ENCODE data around the gene NXN.

DNA sequence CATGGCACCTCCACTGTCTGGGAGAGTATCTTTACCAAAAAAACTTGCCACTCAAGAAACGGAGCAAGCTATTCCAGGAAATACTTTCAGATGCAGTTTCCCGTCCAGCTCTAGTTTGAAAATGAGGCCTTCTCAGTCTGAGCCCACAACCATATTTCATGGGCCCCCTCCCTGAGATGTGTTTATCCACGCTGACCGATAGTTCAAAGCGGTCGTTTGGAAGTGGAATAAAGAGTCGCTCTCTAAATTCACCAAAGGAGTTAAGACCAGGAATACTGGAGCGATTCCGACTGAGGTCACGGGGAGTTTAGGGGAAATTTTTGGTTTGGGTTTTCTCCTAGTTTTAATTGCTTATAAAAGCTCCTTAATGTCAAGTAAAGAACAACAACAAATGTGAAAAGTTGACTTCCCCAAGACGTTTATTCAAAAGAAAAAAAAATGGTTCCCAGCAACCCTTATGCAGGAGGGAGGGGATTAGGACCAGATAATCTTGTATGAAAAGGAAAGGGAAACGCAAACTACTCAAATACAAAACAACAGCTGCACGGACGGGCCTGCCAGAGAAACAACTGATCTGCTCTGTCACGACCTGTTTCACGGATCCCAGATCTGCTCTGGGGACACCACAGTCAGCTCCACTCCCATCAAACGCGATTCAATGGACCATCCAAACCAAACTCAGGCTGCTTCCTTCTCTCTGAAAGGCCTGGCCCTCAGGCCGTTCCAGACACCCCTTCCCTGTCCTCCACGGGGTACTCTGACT is 120.3 kb downstream of the NXN start:
- TF ChIP-seq CTCF (IDR thresholded peaks at IDR 0.05) (no peak), SIN3A (IDR thresholded peaks at IDR 0.05; ENCODE audit: borderline replicate concordance, insufficient read depth, low read depth, low read length) (no peak), POLR2AphosphoS5 (IDR thresholded peaks at IDR 0.05; ENCODE audit: low read depth, low read length) (no peak), TCF7L2 (IDR thresholded peaks at IDR 0.05; ENCODE audit: low read depth, low read length) (no peak)
- TF ChIP-seq, protein P1, sequence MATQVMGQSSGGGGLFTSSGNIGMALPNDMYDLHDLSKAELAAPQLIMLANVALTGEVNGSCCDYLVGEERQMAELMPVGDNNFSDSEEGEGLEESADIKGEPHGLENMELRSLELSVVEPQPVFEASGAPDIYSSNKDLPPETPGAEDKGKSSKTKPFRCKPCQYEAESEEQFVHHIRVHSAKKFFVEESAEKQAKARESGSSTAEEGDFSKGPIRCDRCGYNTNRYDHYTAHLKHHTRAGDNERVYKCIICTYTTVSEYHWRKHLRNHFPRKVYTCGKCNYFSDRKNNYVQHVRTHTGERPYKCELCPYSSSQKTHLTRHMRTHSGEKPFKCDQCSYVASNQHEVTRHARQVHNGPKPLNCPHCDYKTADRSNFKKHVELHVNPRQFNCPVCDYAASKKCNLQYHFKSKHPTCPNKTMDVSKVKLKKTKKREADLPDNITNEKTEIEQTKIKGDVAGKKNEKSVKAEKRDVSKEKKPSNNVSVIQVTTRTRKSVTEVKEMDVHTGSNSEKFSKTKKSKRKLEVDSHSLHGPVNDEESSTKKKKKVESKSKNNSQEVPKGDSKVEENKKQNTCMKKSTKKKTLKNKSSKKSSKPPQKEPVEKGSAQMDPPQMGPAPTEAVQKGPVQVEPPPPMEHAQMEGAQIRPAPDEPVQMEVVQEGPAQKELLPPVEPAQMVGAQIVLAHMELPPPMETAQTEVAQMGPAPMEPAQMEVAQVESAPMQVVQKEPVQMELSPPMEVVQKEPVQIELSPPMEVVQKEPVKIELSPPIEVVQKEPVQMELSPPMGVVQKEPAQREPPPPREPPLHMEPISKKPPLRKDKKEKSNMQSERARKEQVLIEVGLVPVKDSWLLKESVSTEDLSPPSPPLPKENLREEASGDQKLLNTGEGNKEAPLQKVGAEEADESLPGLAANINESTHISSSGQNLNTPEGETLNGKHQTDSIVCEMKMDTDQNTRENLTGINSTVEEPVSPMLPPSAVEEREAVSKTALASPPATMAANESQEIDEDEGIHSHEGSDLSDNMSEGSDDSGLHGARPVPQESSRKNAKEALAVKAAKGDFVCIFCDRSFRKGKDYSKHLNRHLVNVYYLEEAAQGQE (IDR thresholded peaks at IDR 0.05; ENCODE audit: insufficient read depth in 1 of 2, low read depth in 2 of 2, low read length in 1 of 2) = no peak

Measured in Panc1 (cell line).